HG02970 (cell line): ENCODE results near the gene TJAP1.
"Not testable (repeated sequence)": the region's sequence is repeated elsewhere in the genome, so short reads cannot be mapped to it uniquely, and the experiment has no call there.

Experiments used
- ATAC-seq: cut with Tn5 transposase; IDR thresholded peaks from one replicate; pipeline ENCODE4 v1.9.1; 2021; ENCODE audit warnings: mild to moderate bottlenecking, moderate library complexity, moderate number of reproducible peaks; ENCODE audit not compliant: unreplicated experiment, low FRiP score

TJAP1 gene

DNA sequence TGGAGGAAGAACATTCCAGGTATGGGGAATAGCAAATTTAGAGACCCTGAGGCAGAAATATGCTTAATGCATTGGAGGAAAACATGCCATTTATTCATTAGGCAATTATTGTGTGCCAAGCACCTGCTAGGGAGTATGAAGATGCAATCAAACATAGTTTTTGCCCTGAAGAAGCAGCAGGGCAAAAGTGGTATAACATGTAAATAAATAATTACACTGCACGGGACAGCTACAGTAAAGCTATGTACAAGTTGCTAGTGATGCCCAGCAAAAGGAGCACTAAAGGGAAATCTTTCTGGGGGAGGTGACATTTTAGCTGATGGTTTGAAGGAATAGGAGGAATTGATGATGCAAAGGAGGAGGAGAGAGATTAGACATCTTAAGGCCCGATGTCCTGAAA is 624 bp upstream of the TJAP1 start:
- ATAC-seq = no peak

DNA sequence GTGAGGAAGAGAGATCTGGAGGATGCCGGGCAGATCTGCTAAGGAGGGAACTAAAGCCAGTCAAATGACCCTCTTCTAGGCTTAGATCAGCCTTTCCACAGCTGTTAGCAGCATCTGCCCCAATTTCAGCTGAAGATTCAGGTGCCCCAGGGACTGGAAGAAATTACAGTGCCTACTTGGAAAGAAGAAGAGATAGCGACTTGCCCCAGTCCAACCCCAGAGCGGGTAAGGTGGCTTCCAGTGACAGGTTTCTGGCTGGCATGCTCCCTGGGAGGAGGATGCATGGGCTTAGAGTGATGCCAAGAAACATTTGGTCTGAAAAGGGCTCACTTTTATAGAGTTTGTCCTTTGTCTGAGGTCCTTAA is 620 bp downstream of the TJAP1 start:
- no peak for ATAC-seq

DNA sequence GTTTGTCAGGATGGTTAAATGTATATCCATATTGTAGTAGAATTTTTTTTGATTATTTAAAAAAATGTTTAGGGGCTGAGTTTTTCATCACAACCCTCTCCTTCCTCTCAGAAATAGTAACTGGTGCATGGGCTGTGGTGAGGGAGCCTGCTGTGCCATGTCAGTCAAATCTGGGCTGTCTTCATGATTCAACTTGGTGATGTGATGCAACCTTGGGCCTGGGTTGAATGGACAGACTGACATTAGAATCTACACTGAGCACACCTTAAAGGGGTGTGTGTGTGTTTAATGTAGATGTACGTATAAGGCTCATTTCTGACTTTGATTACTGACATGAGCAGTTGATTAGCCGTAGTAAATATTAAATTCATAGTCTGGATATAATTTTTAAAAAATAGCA is 3.7 kb downstream of the TJAP1 start:
- ATAC-seq = no peak

DNA sequence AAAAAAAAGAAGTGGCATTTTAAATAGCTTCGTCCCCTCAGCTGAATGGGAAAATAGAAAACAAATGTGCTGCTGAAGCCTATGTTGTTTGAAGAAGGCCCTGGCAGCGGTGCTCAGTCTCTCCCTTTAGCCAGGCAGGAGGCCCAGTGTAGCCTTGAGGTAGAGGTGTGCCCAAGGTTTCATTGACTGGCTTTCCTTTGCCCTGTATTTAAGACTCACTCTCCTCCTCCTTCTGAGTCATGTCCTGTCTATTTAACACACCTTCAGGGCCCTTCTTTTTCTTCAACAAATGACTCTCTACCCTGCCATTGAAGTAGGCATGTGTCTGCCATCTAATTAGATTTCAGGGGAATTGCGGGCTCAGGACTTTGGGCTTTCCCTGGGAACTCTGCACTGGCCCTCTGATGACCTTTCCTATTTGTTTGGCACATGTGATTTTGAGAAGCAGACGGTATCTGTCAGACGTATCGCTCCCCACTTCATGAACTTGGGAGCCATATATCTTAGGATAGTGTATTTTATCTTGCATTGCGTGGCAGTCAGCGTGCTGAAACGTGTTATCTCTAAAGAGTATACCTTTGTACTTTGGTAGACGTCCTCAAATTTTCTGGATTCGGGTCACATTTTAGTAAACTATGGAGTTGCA is 4.3 kb downstream of the TJAP1 start:
- ATAC-seq = no peak

DNA sequence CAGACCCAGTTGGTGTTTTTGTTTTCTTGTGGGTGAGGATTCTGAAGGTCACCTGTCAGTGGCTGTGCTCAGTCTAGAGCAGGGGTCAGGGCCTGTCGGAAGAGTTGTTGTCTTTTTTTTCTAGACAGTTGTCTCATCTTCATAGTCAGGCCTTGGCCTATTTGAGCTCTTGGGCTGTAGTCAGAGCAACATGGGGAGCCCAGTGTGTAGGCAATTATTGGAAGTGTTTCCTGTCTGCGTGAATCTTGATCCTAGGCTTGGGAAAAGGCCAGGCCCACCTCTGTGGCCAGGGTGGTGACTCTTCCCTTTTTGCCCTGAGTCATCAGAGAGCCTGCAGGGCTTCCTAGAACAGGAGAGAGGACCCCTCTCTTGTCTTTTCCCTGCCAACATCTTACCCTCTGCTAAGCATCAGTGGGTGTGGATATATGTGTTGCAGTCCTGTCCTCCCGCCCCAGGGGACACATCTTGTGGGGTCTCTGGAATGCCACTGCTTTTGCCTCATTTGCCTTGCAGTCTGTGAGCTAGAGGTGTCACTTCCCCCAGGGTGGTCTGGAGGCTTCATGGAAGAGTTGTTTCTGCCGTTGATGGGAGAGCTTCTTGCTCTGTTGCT is 11.4 kb downstream of the TJAP1 start:
- no peak for ATAC-seq

DNA sequence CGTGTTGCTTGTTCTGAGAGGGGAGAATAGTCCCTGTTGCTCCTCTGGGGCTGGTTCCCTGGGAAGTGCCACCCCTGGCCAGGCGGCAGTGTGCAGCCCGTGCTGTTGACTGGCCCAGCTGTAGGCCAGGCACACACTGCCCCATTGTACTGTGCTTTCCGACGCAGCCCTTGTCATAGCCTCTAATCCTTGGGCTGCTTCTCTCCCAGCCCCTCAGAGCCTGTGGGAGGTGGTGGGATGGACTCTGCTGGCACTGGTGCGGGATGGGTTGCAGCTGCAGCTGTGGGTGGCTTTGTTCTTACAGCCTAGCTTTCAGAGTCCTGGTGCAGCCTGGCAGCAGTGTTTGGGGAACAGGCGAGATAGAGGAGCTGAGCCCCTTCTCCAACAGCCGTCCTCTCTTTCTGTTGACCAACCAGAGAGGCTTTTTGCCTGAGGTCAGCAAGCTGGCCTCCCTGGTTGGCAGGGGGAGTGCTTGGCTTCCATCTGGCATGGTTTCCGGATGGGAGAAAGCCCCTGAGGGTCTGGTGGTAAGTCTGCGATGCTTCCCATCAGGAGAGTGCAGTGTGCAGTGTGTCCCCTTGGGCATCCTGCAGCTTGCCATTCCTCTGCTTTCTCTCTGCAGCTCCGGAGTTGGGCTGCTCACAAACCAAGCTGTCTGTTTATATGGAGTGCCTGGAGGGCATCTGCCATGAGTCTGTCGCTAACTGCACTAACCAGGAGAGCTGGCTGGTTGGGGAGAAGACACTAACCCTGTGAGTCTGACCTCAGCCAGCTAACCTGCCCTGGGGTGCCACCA is 12.1 kb downstream of the TJAP1 start:
- no peak for ATAC-seq

DNA sequence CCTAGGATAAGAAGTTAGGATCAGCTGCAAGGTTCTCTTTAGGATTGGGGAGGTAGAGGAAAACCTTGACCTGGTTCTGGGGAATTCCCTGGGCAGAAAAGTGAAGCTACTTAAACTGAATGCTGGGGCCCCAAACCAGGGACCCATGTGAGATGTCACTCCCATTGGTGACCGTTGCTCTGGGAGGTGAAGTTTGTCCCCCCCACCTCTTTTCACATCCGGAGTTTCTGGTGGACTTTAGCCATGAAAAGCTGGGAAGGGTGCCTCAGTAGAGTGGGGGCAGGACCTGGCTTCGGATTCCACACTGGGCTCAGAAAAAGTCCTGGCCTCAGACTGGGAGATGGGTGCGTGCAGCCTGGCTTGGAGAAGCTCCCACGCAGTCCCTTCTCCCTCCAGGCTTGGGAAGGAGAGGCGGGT is 13.2 kb downstream of the TJAP1 start:
- no peak for ATAC-seq

DNA sequence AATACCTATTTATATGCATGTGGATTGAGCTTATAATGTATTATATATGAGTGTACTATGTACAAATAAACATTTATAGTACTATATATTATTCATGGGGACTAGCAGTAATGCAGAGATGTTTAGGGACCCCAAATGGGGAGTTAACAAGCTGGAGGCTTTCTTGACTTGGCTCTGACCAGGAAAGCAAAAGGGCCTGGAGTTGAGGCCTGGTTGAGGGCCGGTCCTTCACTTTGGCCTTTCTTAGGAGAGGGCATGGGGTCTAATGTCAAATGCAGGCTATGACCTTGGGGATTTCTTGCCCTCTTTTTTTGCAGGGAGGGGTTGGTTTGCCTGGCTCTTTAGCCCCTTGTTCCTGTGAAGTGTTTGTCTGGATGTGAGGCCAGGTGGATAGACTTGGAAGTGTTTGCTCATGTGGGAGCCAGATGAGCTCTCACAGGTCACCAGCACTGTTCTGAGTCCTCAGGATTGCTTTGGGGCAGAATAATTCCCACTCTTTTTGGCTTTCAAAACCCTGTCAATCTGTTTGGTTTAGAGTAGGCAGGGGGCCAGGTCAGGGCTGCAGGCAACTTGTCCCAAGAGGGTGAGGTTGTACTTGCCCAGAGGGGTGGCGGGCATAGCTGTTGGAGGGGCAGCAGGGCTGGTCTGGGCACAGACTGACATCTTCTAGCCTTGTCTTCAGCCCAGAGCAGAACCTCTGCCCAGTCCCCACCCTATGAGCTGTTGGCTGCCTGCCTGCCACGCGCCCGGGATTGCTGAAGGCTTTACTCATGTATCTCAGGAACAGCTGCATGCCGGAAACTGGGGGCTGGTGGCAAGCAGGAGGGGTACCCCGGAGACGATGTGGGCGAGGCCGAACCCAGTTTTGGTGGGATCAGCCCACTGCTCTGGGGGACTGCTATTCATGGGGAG is 14.6 kb downstream of the TJAP1 start:
- no peak for ATAC-seq

DNA sequence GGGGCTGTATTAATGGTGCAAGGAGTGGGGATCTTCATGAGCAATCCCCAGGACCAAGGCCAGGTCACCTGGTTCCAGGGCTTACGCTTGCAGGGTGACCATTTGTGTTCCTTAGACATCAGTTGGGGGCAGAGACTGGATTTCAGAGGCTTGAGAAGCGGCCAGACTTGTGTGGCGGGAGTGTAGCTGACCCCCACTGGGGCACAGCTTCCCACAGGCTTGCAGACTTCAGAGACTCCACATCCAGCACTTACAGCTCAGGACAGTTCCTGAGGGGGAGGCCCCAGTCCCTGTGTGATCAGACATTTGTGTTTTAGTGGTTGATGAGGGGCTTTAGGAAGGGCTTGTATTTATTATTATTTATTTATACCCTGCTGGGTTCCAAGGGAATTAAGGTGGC is 15.3 kb downstream of the TJAP1 start:
- no peak for ATAC-seq

DNA sequence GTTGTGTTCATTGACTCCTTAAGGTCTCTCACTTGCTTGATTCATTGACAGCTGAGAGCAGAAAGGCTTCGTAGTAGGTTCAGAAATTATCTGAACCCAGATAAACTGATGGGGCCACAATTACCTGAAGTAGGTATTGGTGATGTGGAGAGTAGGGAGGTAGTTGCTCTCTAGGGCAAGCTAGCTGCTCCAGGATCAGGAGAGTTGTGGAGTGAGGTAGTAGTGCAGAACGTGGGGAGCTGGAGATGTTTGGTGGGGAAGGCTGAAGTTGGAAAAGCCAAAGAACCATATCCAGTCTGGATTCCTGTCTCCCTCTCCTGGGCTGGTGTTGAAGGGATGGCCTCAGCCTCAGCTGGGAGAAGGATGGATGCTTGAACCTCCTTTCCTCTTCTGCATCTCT is 15.9 kb downstream of the TJAP1 start:
- no peak for ATAC-seq

DNA sequence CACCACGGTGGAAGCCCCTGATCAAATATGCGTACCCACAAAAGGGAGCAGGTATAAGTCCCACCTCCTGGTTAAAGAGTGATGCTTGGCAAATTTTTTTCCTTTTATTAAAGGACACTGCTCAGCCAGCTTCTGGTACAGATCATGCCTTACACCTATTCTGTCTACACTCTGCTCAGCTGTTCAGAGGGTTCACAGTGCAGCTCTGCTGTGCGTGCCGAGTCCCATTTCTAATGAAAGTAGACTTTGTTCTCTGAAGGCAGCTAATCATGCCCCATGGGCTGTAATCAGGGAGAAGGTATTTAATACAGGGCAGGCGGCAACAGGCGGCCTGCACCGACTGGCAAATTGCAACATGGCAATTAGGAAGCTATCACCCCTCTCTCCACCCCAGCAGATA is 16.5 kb downstream of the TJAP1 start:
- no peak for ATAC-seq

DNA sequence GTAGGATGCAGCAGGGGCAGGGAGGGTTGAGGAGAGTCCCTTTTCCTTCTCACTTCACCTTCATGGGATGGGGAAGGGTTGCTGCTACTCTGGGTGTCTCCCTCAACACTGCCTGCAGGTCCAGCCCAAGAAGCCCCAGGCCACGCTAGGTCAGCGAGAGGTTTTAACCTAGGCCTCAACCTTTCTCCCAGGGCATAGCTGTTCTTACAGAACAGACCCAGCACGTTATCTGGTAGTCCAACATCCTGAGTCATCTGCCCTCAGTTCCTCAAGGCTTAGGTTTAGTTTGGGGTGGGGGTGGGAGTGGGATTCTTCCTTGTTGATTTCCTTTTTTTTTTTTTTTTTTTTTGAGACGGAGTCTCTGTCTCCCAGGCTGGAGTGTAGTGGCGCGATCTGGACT is 17.0 kb downstream of the TJAP1 start:
- no peak for ATAC-seq

DNA sequence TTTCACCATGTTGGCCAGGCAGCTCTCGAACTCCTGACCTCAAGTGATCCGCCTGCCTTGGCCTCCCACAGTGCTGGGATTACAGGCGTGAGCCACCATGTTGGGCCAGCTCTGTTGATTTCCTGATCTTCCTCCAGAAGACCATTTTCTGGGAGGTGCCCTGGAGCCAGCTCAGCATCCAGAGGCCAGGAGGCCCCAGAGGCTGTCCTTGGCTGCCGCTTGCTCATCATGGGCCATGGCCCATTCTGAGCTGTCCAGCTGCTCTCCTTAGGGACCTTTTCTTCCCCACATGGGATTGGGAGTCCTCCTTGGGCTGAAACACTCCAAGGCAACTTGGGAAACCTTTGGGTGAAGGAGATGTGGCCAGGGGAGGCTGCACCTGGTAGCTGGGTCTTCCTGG is 17.4 kb downstream of the TJAP1 start:
- ATAC-seq = no peak

DNA sequence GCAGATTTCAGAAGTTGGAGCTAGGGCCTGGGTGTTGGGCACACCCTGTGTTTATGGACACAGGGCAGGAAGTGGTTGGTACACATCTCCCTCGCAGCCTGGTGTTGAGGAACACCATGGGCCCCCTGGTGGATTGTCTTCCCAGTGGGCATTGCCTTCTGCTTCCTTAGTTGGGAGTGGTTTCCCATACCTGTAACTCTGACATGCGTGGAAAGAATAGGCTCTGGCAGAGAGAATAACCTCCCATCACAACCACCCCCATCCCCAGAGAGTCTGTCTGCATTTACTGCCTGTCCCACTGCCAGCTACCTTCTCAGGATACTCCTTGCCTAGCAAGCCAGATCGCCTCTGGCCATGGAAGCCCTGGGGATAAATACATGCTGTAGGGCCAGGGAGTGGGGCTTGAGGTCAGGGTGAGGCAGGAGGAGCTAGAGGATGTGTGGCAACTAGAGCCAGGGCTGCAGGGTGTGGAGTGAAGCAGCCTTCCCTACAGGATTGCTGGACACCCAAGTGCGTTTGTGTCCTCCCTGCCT is 18.1 kb downstream of the TJAP1 start:
- ATAC-seq = no peak

DNA sequence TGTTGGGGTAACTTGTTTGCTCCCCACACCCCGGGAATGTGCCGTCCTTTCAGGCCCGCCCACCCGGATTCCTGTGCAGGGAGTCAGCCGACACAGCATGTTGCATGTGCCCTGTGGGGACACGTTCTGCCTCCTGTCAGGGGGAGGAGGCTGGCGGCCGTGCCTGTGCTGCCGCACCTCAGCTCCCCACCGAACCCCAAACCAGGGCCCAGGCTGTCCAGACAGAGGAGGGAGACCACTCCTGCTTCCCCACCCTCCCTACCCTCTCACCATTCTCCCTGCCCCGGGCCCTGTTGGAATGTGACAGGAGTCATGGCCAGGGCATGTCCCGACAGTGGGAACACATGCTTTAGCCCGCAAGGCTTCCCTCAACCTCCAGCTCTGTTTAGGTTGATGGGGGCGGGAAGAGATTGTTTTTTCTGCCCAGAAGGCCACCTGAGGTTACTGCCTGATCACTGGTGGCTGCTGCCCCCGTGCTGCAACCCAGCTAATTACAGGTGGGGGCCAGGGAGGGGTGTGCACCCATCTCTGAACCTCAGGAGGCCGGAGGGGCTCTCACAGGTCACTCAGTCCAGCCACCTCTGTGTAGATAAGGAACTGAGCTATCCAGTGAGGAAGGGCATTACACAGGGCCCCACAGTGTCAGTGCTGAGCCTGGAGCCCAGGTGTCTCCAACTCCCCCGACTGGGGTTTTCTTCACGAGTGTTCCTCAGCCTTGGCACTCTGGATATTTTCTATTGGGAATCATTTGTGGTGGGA is 19.2 kb downstream of the TJAP1 start:
- no peak for ATAC-seq

DNA sequence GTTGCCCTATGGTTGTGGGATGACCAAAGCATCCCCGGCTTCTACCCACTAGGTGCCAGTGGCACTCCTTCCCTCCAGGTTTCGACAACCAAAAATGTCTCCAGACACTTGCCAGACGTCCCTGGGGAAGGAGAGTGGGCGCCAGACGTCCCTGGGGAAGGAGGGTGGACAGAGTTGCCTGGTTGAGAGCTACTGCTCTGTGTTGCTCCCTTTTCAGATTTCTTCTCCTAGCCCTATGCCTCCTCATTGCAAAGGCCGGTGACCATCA is 19.7 kb downstream of the TJAP1 start:
- ATAC-seq = no peak

DNA sequence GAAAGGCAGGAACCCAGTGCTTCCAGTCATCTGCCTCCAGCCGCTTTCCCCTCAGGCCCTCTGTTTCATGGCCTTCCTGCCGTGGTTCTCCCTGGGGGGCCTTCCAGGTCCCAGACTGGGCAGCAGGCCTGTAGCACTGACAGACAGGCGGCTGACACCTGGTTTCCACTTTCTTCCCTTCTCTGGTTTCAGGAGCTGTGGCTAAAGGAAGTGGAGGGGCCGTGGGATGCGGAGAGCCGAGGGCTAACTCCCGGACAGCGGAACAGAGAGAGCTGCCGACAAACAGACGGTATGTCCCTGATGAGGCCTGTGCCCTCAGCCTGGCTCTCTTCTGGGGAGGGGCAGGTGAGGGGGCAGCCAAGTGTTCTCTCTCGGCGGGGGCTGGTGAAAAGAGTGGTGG is 20.3 kb downstream of the TJAP1 start:
- no peak for ATAC-seq

DNA sequence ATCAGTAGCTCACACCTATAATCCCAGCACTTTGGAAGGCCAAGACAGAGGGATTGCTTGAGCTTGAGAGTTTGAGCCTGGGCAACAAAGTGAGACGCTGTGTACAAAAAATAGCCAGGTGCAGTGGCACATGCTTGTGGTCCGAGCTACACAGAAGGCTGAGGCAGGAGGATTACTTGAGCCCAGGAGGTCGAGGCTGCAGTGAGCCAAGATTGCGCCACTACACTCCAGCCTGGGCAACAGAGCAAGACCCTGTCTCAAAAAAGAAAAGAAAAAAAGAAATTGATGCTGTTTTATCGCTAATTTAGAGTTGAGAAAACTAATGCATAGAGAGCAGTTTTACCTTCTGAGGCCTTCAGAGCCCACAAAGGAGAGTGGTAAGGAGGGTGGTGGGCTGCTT is 20.9 kb downstream of the TJAP1 start:
- ATAC-seq = not testable (repeated sequence)

DNA sequence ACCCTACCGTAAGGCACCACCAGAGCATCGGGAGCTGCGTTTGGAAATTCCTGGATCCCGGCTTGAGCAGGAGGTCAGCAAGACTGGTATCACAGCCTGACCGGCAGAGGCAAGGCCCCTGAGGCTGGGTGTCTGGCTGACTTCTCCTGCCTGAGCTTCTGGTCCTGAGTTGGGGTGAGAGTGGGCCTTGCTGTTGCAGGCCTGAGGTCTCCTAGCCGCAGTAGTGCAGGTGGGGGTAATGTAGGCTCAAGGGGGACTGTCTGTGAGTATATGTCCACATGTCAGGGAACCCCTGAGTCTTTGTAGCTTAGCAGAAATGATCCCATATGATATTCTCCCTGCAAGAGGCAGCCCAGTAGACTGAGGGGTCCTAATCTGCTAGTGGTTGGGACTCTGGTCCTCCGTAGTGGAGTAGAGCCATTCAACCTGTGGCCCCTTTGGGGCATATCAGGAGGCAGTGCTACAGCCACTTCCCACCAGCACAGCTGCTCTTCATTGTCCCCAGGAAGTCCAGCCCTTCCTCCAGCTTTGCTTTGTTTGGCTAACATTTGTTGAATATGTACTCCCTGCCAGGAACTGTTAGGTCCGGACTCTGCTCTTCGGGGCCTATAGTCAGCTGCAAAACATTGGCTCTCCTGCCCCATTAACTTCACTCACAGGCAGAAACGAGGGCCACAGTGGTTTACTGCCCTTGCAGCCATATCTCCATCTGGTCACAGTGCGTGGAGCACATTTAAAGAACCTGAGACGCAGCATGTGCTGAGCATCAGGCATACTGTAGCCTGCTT is 21.9 kb downstream of the TJAP1 start:
- ATAC-seq = no peak
